HCT116 (cell line): Measurements from ENCODE around the gene KRT14. TPM values are rescaled to one million over a fixed set of nuclear protein-coding genes. Genes with fewer than 3 reads are reported as not detected.
"Not testable (repeated sequence)": the region's sequence is repeated elsewhere in the genome, so short reads cannot be mapped to it uniquely, and the experiment has no call there.

ENCODE experiments used
- ATAC-seq: fragments of 200-7000 bp; cut with Tn5 transposase; 2 replicates; pipeline ENCODE4 v1.9.1; 2020; ENCODE audit warnings: mild to moderate bottlenecking, moderate library complexity
- BruUV-seq: library from RNA; stranded (reverse); fragments of 400-500 nt; replicated peaks from 2 replicates; lab custom pipeline; 2021; lab: Mats Ljungman, UMichigan
- CTCF ChIA-PET: fragments of 300-600 bp; sonication (Branson Sonifier 250); formaldehyde crosslinking; loops from one replicate; lab custom pipeline; 2021; ENCODE audit warnings: antibody characterized with exemption; lab: Charles Lee
- POLR2A ChIA-PET: fragments of 300-600, 350-600 bp; sonication (Branson Sonifier 250); formaldehyde crosslinking; loops from one replicate; lab custom pipeline; 2021; ENCODE audit warnings: antibody characterized with exemption; lab: Charles Lee
- RAD21 ChIA-PET, 2 experiments: fragments of 300-600 bp; sonication (Branson Sonifier 250); formaldehyde crosslinking; loops; one replicate each; lab custom pipeline; 2023; ENCODE audit warnings: low total read pairs in 2 of 2; ENCODE audit not compliant: uncharacterized antibody in 2 of 2, unreplicated experiment in 2 of 2, low non-redundant PET in 1 of 2; lab: Charles Lee
- DNase-seq: peaks from one replicate; pipeline ENCODE4 v3.0.0-alpha.2; 2010; ENCODE audit warnings: low read depth, low spot score
- H2AFZ ChIP-seq: fragments of 200-600 bp; shearing (Covaris generic), sonication (generic); 2 replicates; pipeline ENCODE4 v1.6.1; 2017; ENCODE audit warnings: low read depth, mixed run types, mixed read lengths, antibody characterized with exemption, low read length; ENCODE audit not compliant: poor library complexity, severe bottlenecking
- H3K27ac ChIP-seq: 2 replicates; pipeline ENCODE4 v1.5.1; 2012; ENCODE audit warnings: low read depth, low read length
- H3K27me3 ChIP-seq: fragments of 200-600 bp; sonication (generic); 2 replicates; pipeline ENCODE4 v1.6.1; 2016; ENCODE audit warnings: mixed run types, low read length, mixed read lengths; ENCODE audit not compliant: insufficient read depth
- H3K36me3 ChIP-seq, 2 experiments: fragments of 200-500 bp in 1 of 2; fragments of 200-600 bp in 1 of 2; sonication (Bioruptor generic) in 1 of 2; sonication (generic) in 1 of 2; 2 replicates each; pipeline versions ENCODE4 v1.5.1 to v1.6.1; 2014 to 2016; ENCODE audit warnings: low read length in 2 of 2, inconsistent platforms in 1 of 2, mixed read lengths in 1 of 2, mixed run types in 1 of 2; ENCODE audit not compliant: insufficient read depth in 2 of 2, control insufficient read depth in 1 of 2
- H3K4me1 ChIP-seq, 2 experiments: fragments of 200-600 bp in 1 of 2; sonication (generic) in 1 of 2; 2 replicates each; pipeline versions ENCODE4 v1.5.1 to v1.6.1; 2012 to 2017; ENCODE audit warnings: low read length in 2 of 2, inconsistent platforms in 1 of 2, mild to moderate bottlenecking in 1 of 2, mixed read lengths in 1 of 2, mixed run types in 1 of 2, moderate library complexity in 1 of 2; ENCODE audit not compliant: insufficient read depth in 2 of 2, control insufficient read depth in 1 of 2
- H3K4me2 ChIP-seq: fragments of 200-600 bp; sonication (generic); 2 replicates; pipeline ENCODE4 v1.6.1; 2017; ENCODE audit warnings: mixed run types, low read length, mixed read lengths
- H3K4me3 ChIP-seq, 2 experiments: fragments of 200-600 bp in 1 of 2; sonication (generic) in 1 of 2; replicated peaks in 1 of 2; 2 replicates each; pipeline ENCODE4 v1.5.1; 2011 to 2016; ENCODE audit warnings: low read length in 2 of 2, control low read depth in 1 of 2, low read depth in 1 of 2, mild to moderate bottlenecking in 1 of 2, mixed read lengths in 1 of 2, mixed run types in 1 of 2
- H3K79me2 ChIP-seq: fragments of 200-600 bp; sonication (generic); 2 replicates; pipeline ENCODE4 v1.6.1; 2017; ENCODE audit warnings: mild to moderate bottlenecking, mixed run types, low read length, moderate library complexity, mixed read lengths; ENCODE audit not compliant: insufficient read depth
- H3K9ac ChIP-seq: fragments of 200-600 bp; sonication (generic); 2 replicates; pipeline ENCODE4 v1.6.1; 2016; ENCODE audit warnings: low read length, mixed read lengths
- H3K9me2 ChIP-seq: fragments of 200-600 bp; sonication (generic), shearing (Covaris generic); 2 replicates; pipeline ENCODE4 v1.6.1; 2017; ENCODE audit warnings: mixed run types, mild to moderate bottlenecking, moderate library complexity; ENCODE audit not compliant: insufficient read depth
- H3K9me3 ChIP-seq, 2 experiments: fragments of 200-500 bp in 1 of 2; fragments of 200-600 bp in 1 of 2; sonication (Bioruptor generic) in 1 of 2; sonication (generic) in 1 of 2; 2 replicates each; pipeline ENCODE4 v1.6.1; 2014 to 2017; ENCODE audit warnings: low read length in 2 of 2, mixed read lengths in 2 of 2, inconsistent platforms in 1 of 2, low read depth in 1 of 2, mild to moderate bottlenecking in 1 of 2, mixed run types in 1 of 2, moderate library complexity in 1 of 2; ENCODE audit not compliant: control insufficient read depth in 1 of 2, insufficient read depth in 1 of 2
- H4K20me1 ChIP-seq: fragments of 200-600 bp; sonication (generic), shearing (Covaris generic); 2 replicates; pipeline ENCODE4 v1.6.1; 2017; ENCODE audit warnings: mixed run types, mild to moderate bottlenecking, moderate library complexity; ENCODE audit not compliant: insufficient read depth
- CEBPB ChIP-seq: IDR thresholded peaks from 2 replicates; pipeline ENCODE4 v1.6.1; 2012; ENCODE audit warnings: low read depth
- EZH2 ChIP-seq: fragments of 200-600 bp; sonication (generic); IDR thresholded peaks from 2 replicates; pipeline ENCODE4 v1.6.1; 2017; ENCODE audit warnings: antibody characterized with exemption, mixed run types
- TCF7L2 ChIP-seq: IDR thresholded peaks from 2 replicates; pipeline ENCODE4 v1.7.0; 2011; ENCODE audit warnings: borderline replicate concordance, inconsistent platforms; ENCODE audit not compliant: insufficient read depth, insufficient read length; ENCODE audit errors: extremely low read depth
- ZFX ChIP-seq: fragments of 450-650 bp; IDR thresholded peaks from 2 replicates; pipeline ENCODE4 v1.6.1; 2017
- intact Hi-C: fragments of 100-400 bp; cut with micrococcal nuclease; formaldehyde crosslinking; loops from 2 replicates; pipeline ENCODE4 v1.10.0; 2022
- total RNA-seq: library from RNA; stranded (reverse); gene quantifications from one replicate; pipeline ENCODE4 v1.2.1, GENCODE V29; 2021; ENCODE audit not compliant: unreplicated experiment
- TF ChIP-seq, protein P1 (sequence below), 3 experiments: fragments of 200-600 bp in 1 of 3; sonication (generic) in 1 of 3; IDR thresholded peaks in 2 of 3; conservative IDR thresholded peaks in 1 of 3; 2 replicates each; pipeline ENCODE4 v1.5.1; 2012 to 2017; ENCODE audit warnings: low read depth in 2 of 3, low read length in 2 of 3, antibody characterized with exemption in 1 of 3, borderline replicate concordance in 1 of 3, control low read depth in 1 of 3, mild to moderate bottlenecking in 1 of 3, mixed read lengths in 1 of 3, mixed run types in 1 of 3, moderate library complexity in 1 of 3; ENCODE audit not compliant: insufficient read depth in 1 of 3

KRT14 gene
- total RNA-seq, 1 experiment from 2014 or later: not detected

DNA sequence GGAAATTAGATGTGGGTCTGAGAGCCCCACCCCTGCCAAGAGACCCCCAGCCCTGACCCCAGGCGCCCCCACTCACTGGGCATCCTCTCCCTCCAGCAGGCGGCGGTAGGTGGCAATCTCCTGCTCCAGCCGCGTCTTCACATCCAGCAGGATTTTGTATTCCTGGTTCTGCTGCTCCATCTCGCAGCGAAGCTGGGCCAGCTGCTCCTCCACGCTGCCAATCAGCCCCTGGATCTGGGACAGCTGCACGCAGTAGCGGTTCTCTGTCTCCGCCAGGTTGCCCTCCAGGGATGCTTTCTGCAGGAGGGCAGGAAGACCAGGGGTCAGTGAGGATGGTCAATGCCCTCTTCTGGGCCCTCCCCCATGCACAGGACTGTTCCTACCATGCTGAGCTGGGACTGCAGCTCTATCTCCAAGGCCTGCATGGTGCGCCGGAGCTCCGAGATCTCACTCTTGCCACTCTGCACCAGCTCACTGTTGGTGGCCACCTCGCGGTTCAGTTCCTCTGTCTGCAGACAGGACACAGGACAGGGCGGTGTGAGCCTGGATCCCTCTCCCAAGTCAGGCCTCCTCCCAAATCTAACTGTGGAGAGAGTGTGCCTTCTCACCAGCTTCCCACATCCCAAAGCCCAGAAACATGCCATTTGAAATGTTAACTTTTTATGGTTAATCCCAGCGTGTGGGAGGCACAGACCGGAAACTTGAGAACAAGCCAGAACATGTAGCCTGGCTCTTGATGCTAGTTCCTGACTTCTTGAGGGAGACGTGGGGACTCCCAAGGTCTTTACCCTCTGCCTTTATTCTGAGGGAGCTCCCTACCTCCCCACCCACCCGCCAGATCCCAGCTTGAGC is 34.1 kb upstream of the KRT14 start:
- H3K9me3 ChIP-seq: no peaks in the 10 kb centered on the region
- intact Hi-C loops: no loop called here
- ChIA-PET CTCF (no interaction called here), RAD21 (no interaction called here), POLR2A (no interaction called here)
- H3K9ac ChIP-seq: no peak overlapping the region
- BruUV-seq: no TSS peak
- no peak overlapping the region for H3K4me3 ChIP-seq
- H3K36me3 ChIP-seq: no peaks in the 10 kb centered on the region
- no peaks in the 10 kb centered on the region for H3K79me2 ChIP-seq
- no peak for TF ChIP-seq CEBPB
- no peak for TF ChIP-seq EZH2
- no peak for TF ChIP-seq TCF7L2
- TF ChIP-seq ZFX: no peak
- TF ChIP-seq, protein P1, sequence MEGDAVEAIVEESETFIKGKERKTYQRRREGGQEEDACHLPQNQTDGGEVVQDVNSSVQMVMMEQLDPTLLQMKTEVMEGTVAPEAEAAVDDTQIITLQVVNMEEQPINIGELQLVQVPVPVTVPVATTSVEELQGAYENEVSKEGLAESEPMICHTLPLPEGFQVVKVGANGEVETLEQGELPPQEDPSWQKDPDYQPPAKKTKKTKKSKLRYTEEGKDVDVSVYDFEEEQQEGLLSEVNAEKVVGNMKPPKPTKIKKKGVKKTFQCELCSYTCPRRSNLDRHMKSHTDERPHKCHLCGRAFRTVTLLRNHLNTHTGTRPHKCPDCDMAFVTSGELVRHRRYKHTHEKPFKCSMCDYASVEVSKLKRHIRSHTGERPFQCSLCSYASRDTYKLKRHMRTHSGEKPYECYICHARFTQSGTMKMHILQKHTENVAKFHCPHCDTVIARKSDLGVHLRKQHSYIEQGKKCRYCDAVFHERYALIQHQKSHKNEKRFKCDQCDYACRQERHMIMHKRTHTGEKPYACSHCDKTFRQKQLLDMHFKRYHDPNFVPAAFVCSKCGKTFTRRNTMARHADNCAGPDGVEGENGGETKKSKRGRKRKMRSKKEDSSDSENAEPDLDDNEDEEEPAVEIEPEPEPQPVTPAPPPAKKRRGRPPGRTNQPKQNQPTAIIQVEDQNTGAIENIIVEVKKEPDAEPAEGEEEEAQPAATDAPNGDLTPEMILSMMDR (IDR thresholded peaks at IDR 0.05 in 2 of 3, conservative IDR thresholded peaks at IDR 0.05 in 1 of 3; ENCODE audit: borderline replicate concordance in 1 of 3, insufficient read depth in 1 of 3, low read depth in 2 of 3, low read length in 2 of 3): no peak
- H3K27me3 ChIP-seq: no peaks in the 10 kb centered on the region
- H4K20me1 ChIP-seq: no peaks in the 10 kb centered on the region
- no peak for ATAC-seq
- H3K4me2 ChIP-seq: no peak overlapping the region
- no peak for DNase-seq
- peaks cover 0 to 10% of the 10 kb centered on the region in 2 experiments; a peak in 3 of 4 replicates for H3K4me1 ChIP-seq
- H2AFZ ChIP-seq: no peak overlapping the region
- no peaks in the 10 kb centered on the region for H3K9me2 ChIP-seq
- no peak overlapping the region for H3K27ac ChIP-seq

DNA sequence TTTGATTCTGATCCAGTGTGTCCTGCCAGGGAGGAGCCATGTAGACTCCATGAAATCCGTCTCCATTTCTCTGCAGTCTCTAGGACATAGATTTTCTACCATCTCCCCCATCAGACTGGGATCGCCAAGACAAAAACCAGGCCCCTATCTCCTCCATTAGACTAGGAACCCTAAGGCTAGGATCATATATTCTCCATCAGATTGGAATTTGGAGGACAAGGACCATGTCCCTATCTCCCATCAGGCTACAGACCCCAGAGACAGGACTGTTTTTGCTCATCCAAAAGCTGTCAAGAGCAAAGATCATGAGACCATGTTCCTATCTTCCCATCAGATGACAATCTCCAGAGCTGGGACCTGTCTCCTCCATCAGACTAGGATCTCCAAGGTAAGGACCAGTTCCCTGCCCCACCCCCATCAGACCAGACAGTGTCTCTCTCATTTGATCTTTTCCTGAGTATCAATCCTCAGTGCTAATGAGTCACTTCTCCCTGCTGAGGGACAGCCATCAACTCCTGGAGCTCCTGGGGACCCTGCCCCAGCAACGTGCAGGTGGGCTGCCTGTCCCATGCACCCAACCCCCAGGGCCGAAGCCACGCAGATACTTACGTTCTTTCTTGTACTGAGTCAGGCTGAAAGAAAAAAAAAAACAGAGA is 33.4 kb upstream of the KRT14 start:
- H3K36me3 ChIP-seq, DNase-seq, CTCF ChIA-PET, intact Hi-C loops, RAD21 ChIA-PET, H3K79me2 ChIP-seq, BruUV-seq, H3K4me3 ChIP-seq, H4K20me1 ChIP-seq, H3K27me3 ChIP-seq, H3K9me2 ChIP-seq, POLR2A ChIA-PET, H2AFZ ChIP-seq, H3K9me3 ChIP-seq, H3K4me2 ChIP-seq, H3K27ac ChIP-seq, H3K9ac ChIP-seq, ATAC-seq: not testable (repeated sequence)
- H3K4me1 ChIP-seq: peaks cover 0 to 13% of the 10 kb centered on the region in 2 experiments; a peak in 3 of 4 replicates
